Ovary (tissue), 9 donors: Measurements from ENCODE around the gene FERMT2. TPM values are rescaled to one million over a fixed set of nuclear protein-coding genes. Genes with fewer than 3 reads are reported as not detected.

ENCODE experiments used
- DNase-seq, 5 donors: peaks; one replicate each; pipeline ENCODE4 v3.0.0-alpha.2; 2019 to 2020
- H3K27ac ChIP-seq, 2 donors: fragments of 200-600 bp; one replicate each; pipeline versions ENCODE4 v1.5.1 to v1.8.0; 2019 to 2022
- H3K27me3 ChIP-seq: fragments of 200-600 bp; one replicate; pipeline ENCODE4 v1.8.0; 2022
- H3K36me3 ChIP-seq: fragments of 200-600 bp; sonication (generic); one replicate; pipeline ENCODE4 v1.5.1; 2019
- H3K4me1 ChIP-seq: one replicate; pipeline ENCODE4 v1.8.1; 2013; ENCODE audit warnings: mild to moderate bottlenecking, moderate library complexity; ENCODE audit not compliant: insufficient read depth
- H3K4me3 ChIP-seq: fragments of 200-600 bp; sonication (generic); one replicate; pipeline ENCODE4 v1.5.1; 2017
- H3K9me3 ChIP-seq, 2 donors: fragments of 200-600 bp in 1 of 2; sonication (generic) in 1 of 2; one replicate each; pipeline versions ENCODE4 v1.5.1 to v1.8.1; 2013 to 2019; ENCODE audit warnings: mild to moderate bottlenecking in 1 of 2, moderate library complexity in 1 of 2
- CTCF ChIP-seq, 3 donors: fragments of 450-650 bp in 2 of 3; fragments of 200-600 bp in 1 of 3; IDR thresholded peaks; one replicate each; pipeline versions ENCODE4 v1.5.1 to v1.8.0; 2016 to 2022; ENCODE audit warnings: antibody characterized with exemption in 3 of 3, mild to moderate bottlenecking in 1 of 3
- EP300 ChIP-seq: sonication (generic); formaldehyde crosslinking; IDR thresholded peaks from one replicate; pipeline ENCODE4 v1.6.1; 2017; ENCODE audit warnings: antibody characterized with exemption
- POLR2A ChIP-seq: fragments of 450-650 bp; IDR thresholded peaks from one replicate; pipeline ENCODE4 v1.6.1; 2017; ENCODE audit warnings: antibody characterized with exemption, mild to moderate bottlenecking, moderate library complexity
- WGBS, 3 donors: extraction: QIAGEN DNeasy Blood & Tissue Kit in 1 of 3; methylation state at CpG; one replicate each; pipeline versions ENCODE4 v1.1.5 to v1.1.7; 2013 to 2017; 5-methylcytosine and 5-hydroxymethylcytosine counted together
- intact Hi-C, 4 donors: fragments of 100-400 bp; cut with DNase I; formaldehyde crosslinking; loops; one replicate each; pipeline versions ENCODE4 v1.11.0 to v1.15.1; 2022 to 2023
- polyA plus RNA-seq, 2 donors: library from polyadenylated mRNA; stranded (reverse); fragments of 200-250 nt in 1 of 2; fragments of 350-450 nt in 1 of 2; fragmentation: Illumina TruSeq in 1 of 2; extraction: RNeasy Lipid Tissue Mini Kit (QIAGEN cat#74804) in 1 of 2; gene quantifications; one replicate each; pipeline ENCODE4 v1.2.3, GENCODE V29; 2013 to 2014
- total RNA-seq, 7 donors: library from RNA; depleted of rRNA in 2 of 7; stranded (reverse); fragments of >200 nt in 2 of 7; fragmentation: NEBNext Ultra II Directional in 3 of 7; extraction: Animal tissue kit (Norgen Biotek cat#: 25700) in 3 of 7; gene quantifications; one replicate each; pipeline versions ENCODE4 v1.1.0 to v1.2.4, GENCODE V29; 2016 to 2023
- donor health status: DM: no; HTN: no; CAD: no; lungs with moderate emphysema.
- donor health status: DM: no; HTN: no; CAD: no.
- donor health status: Bipolar disorder and iron deficiency.
- donor health status: DM: yes; HTN: yes; CAD: no.
- donor health status: DM: no; HTN: no; CAD: no.
- donor health status: DM: yes; HTN: yes; CAD: no.

FERMT2 gene
- total and polyA plus RNA-seq, 9 donors, result 64.3 to 138 (median 98.4) TPM

- no peak overlapping the region for H3K27ac ChIP-seq
- H3K9me3 ChIP-seq, result no peaks in the 10 kb centered on the region
- H3K4me3 ChIP-seq, result no peak overlapping the region
- no peak for TF ChIP-seq EP300
- no peak for TF ChIP-seq POLR2A
- no peak for TF ChIP-seq CTCF (IDR thresholded peaks at IDR 0.05)
- intact Hi-C loops, result no loop called here
- H3K4me1 ChIP-seq, result peaks cover 5% of the 10 kb centered on the region
- WGBS, 3 donors, result 80 to 91% (median 84%) methylated on average over 1 of the region's 1 CpG
- DNase-seq, result no peak
- H3K27me3 ChIP-seq, result no peaks in the 10 kb centered on the region
- no peaks in the 10 kb centered on the region for H3K36me3 ChIP-seq
Observed at GRCh38 chr14:52995998-52996397, 45.1 kb upstream of the FERMT2 start.

- DNase-seq, result no peak
- Histone ChIP-seq H3K27me3 (no peaks in the 10 kb centered on the region), H3K9me3 (no peaks in the 10 kb centered on the region), H3K4me3 (no peak overlapping the region), H3K27ac (no peak overlapping the region), H3K4me1 (no peaks in the 10 kb centered on the region), H3K36me3 (no peaks in the 10 kb centered on the region)
- intact Hi-C loops, result no loop called here
- WGBS, 3 donors, result 23 to 43% (median 38%) methylated on average over 1 of the region's 1 CpG
- TF ChIP-seq CTCF (IDR thresholded peaks at IDR 0.05), result no peak
Observed at GRCh38 chr14:52992236-52992870, 41.5 kb upstream of the FERMT2 start.

GRCh38 chr14:52988139-52988538 lies 37.3 kb upstream of the FERMT2 start:
- no peak for TF ChIP-seq EP300
- no peaks in the 10 kb centered on the region for H3K36me3 ChIP-seq
- H3K9me3 ChIP-seq, result no peaks in the 10 kb centered on the region
- DNase-seq, result no peak
- no peaks in the 10 kb centered on the region for H3K4me1 ChIP-seq
- H3K27me3 ChIP-seq, result no peaks in the 10 kb centered on the region
- H3K27ac ChIP-seq, result no peak overlapping the region
- no peak overlapping the region for H3K4me3 ChIP-seq
- intact Hi-C loops, result no loop called here

- intact Hi-C loops, result no loop called here
- Histone ChIP-seq H3K27ac (no peak overlapping the region), H3K36me3 (no peaks in the 10 kb centered on the region), H3K4me3 (no peak overlapping the region), H3K9me3 (no peaks in the 10 kb centered on the region), H3K4me1 (no peaks in the 10 kb centered on the region), H3K27me3 (no peaks in the 10 kb centered on the region)
- no peak for DNase-seq
- 66 to 70% (median 67%) methylated on average over 3 of the region's 3 CpGs for WGBS, 3 donors
- TF ChIP-seq EP300, result no peak
- TF ChIP-seq CTCF (IDR thresholded peaks at IDR 0.05), result no peak
- TF ChIP-seq POLR2A, result no peak
Observed at GRCh38 chr14:52987514-52987913, 36.7 kb upstream of the FERMT2 start.

- H3K27ac ChIP-seq, result no peak overlapping the region
- TF ChIP-seq EP300 (no peak), CTCF (IDR thresholded peaks at IDR 0.05) (no peak), POLR2A (no peak)
- H3K9me3 ChIP-seq, result no peaks in the 10 kb centered on the region
- DNase-seq, result no peak
- no peak overlapping the region for H3K4me3 ChIP-seq
- no peaks in the 10 kb centered on the region for H3K36me3 ChIP-seq
- H3K27me3 ChIP-seq, result no peaks in the 10 kb centered on the region
- intact Hi-C loops, result no loop called here
- 45 to 71% (median 69%) methylated on average over 2 of the region's 2 CpGs for WGBS, 3 donors
- H3K4me1 ChIP-seq, result no peaks in the 10 kb centered on the region
Observed at GRCh38 chr14:52987042-52987441, 36.2 kb upstream of the FERMT2 start.
